Memory B cell (primary cell): ENCODE measurements around the gene CHRND.

ENCODE experiments used
- ATAC-seq: fragments of 150-1000 bp; cut with Tn5 transposase; 2 replicates; pipeline ENCODE4 v1.10.0; 2021; ENCODE audit warnings: low read depth, mild to moderate bottlenecking, moderate library complexity
- DNase-seq, 2 donors: peaks; one replicate each; pipeline ENCODE4 v3.0.0; 2022; ENCODE audit warnings: low spot score in 2 of 2
- H3K27ac Mint-ChIP-seq: one replicate; pipeline ENCODE4 v1.8.0; 2022; ENCODE audit warnings: mild to moderate bottlenecking, moderate library complexity, mixed read lengths
- H3K27me3 Mint-ChIP-seq: one replicate; pipeline ENCODE4 v1.8.0; 2022; ENCODE audit warnings: mixed read lengths
- H3K36me3 Mint-ChIP-seq: one replicate; pipeline ENCODE4 v1.8.0; 2022; ENCODE audit warnings: mild to moderate bottlenecking, mixed read lengths
- H3K4me1 Mint-ChIP-seq: one replicate; pipeline ENCODE4 v1.8.0; 2022; ENCODE audit warnings: mixed read lengths
- H3K4me3 Mint-ChIP-seq: one replicate; pipeline ENCODE4 v1.8.0; 2022; ENCODE audit warnings: mild to moderate bottlenecking, moderate library complexity, mixed read lengths
- H3K9me3 Mint-ChIP-seq: one replicate; pipeline ENCODE4 v1.8.0; 2022; ENCODE audit warnings: mixed read lengths

CHRND gene

GRCh38 chr2:232543928-232544631 is 18.1 kb downstream of the CHRND start:
- Mint-ChIP-seq H3K9me3 (peaks cover 1% of the 10 kb centered on the region), H3K4me3 (no peak overlapping the region), H3K27me3 (peaks cover 1% of the 10 kb centered on the region), H3K4me1 (peaks cover 19% of the 10 kb centered on the region), H3K27ac (no peak overlapping the region), H3K36me3 (peaks cover 9% of the 10 kb centered on the region)
- ATAC-seq (no peak), DNase-seq (no peak)

GRCh38 chr2:232544674-232545073 is 18.7 kb downstream of the CHRND start:
- H3K4me1 Mint-ChIP-seq: peaks cover 20% of the 10 kb centered on the region
- peaks cover 1% of the 10 kb centered on the region for H3K9me3 Mint-ChIP-seq
- no peak for DNase-seq
- H3K36me3 Mint-ChIP-seq: peaks cover 9% of the 10 kb centered on the region
- no peak for ATAC-seq
- no peaks in the 10 kb centered on the region for H3K27me3 Mint-ChIP-seq
- H3K27ac Mint-ChIP-seq: no peak overlapping the region
- H3K4me3 Mint-ChIP-seq: no peak overlapping the region

- peaks cover 9% of the 10 kb centered on the region for H3K36me3 Mint-ChIP-seq
- DNase-seq: no peak
- no peak overlapping the region for H3K4me3 Mint-ChIP-seq
- ATAC-seq: no peak
- H3K9me3 Mint-ChIP-seq: peaks cover 1% of the 10 kb centered on the region
- peaks cover 19% of the 10 kb centered on the region for H3K4me1 Mint-ChIP-seq
- H3K27me3 Mint-ChIP-seq: no peaks in the 10 kb centered on the region
- H3K27ac Mint-ChIP-seq: no peak overlapping the region
Observed at GRCh38 chr2:232545511-232546375, 19.8 kb downstream of the CHRND start.

GRCh38 chr2:232547991-232548390 is 22.0 kb downstream of the CHRND start:
- H3K4me1 Mint-ChIP-seq: peaks cover 23% of the 10 kb centered on the region
- peaks cover 9% of the 10 kb centered on the region for H3K36me3 Mint-ChIP-seq
- ATAC-seq: no peak
- H3K27me3 Mint-ChIP-seq: no peaks in the 10 kb centered on the region
- H3K9me3 Mint-ChIP-seq: peaks cover 1% of the 10 kb centered on the region
- DNase-seq: no peak
- no peak overlapping the region for H3K27ac Mint-ChIP-seq
- no peak overlapping the region for H3K4me3 Mint-ChIP-seq

- Mint-ChIP-seq H3K4me3 (peak overlapping the region; percentile 100), H3K27me3 (no peaks in the 10 kb centered on the region), H3K4me1 (peaks cover 39% of the 10 kb centered on the region), H3K27ac (peak overlapping the region; percentile 97), H3K9me3 (peaks cover 1% of the 10 kb centered on the region), H3K36me3 (peaks cover 9% of the 10 kb centered on the region)
- ATAC-seq (no peak), DNase-seq (no peak)
Observed at GRCh38 chr2:232549655-232550353, 23.8 kb downstream of the CHRND start.

- DNase-seq: peak; percentile 87 to 90
- Mint-ChIP-seq H3K4me1 (peaks cover 42% of the 10 kb centered on the region), H3K27me3 (no peaks in the 10 kb centered on the region), H3K36me3 (peaks cover 11% of the 10 kb centered on the region), H3K4me3 (peak within 1 kb of the TSS; percentile 100), H3K9me3 (peaks cover 1% of the 10 kb centered on the region), H3K27ac (peak within 1 kb of the TSS; percentile 97)
- peak; percentile 86 for ATAC-seq
Observed at GRCh38 chr2:232550354-232551249, 24.6 kb downstream of the CHRND start, which contains the start of the genes EIF4E2 and TIGD1. Gene EIF4E2 (plus strand): TSS chr2:232550689. CDS start chr2:232550725, 36 bp downstream. Gene TIGD1 (minus strand): TSS chr2:232550557. CDS start chr2:232549882, 675 bp downstream.

- H3K36me3 Mint-ChIP-seq: peaks cover 14% of the 10 kb centered on the region
- H3K4me3 Mint-ChIP-seq: peak overlapping the region; percentile 100
- no peaks in the 10 kb centered on the region for H3K27me3 Mint-ChIP-seq
- ATAC-seq: no peak
- DNase-seq: no peak
- H3K27ac Mint-ChIP-seq: peak overlapping the region; percentile 97
- H3K4me1 Mint-ChIP-seq: peaks cover 45% of the 10 kb centered on the region
- peaks cover 1% of the 10 kb centered on the region for H3K9me3 Mint-ChIP-seq
Observed at GRCh38 chr2:232551250-232551638, 25.3 kb downstream of the CHRND start.

- peak overlapping the region; percentile 97 for H3K27ac Mint-ChIP-seq
- H3K4me1 Mint-ChIP-seq: peaks cover 43% of the 10 kb centered on the region
- no peaks in the 10 kb centered on the region for H3K27me3 Mint-ChIP-seq
- H3K9me3 Mint-ChIP-seq: peaks cover 1% of the 10 kb centered on the region
- ATAC-seq: no peak
- H3K4me3 Mint-ChIP-seq: peak overlapping the region; percentile 100
- H3K36me3 Mint-ChIP-seq: peaks cover 14% of the 10 kb centered on the region
- no peak for DNase-seq
Observed at GRCh38 chr2:232551776-232552175, 25.8 kb downstream of the CHRND start.

- Mint-ChIP-seq H3K4me1 (peaks cover 32% of the 10 kb centered on the region), H3K4me3 (no peak overlapping the region), H3K27ac (no peak overlapping the region)
Observed at GRCh38 chr2:232556426-232556825, 30.5 kb downstream of the CHRND start.

GRCh38 chr2:232562515-232563151 is 36.7 kb downstream of the CHRND start:
- Mint-ChIP-seq H3K36me3 (peaks cover 40% of the 10 kb centered on the region), H3K4me3 (no peak overlapping the region), H3K27me3 (no peaks in the 10 kb centered on the region), H3K9me3 (no peaks in the 10 kb centered on the region), H3K27ac (no peak overlapping the region), H3K4me1 (peaks cover 9% of the 10 kb centered on the region)
- ATAC-seq (peak; percentile 80), DNase-seq (no peak)

More at GRCh38 chr2:232556426-232556825, 30.5 kb downstream of the CHRND start:
- Mint-ChIP-seq H3K27me3 (no peaks in the 10 kb centered on the region), H3K9me3 (no peaks in the 10 kb centered on the region), H3K36me3 (peaks cover 36% of the 10 kb centered on the region)
- ATAC-seq: no peak
- no peak for DNase-seq

- Mint-ChIP-seq H3K27ac (no peak overlapping the region), H3K4me1 (peaks cover 9% of the 10 kb centered on the region), H3K9me3 (no peaks in the 10 kb centered on the region), H3K36me3 (peaks cover 43% of the 10 kb centered on the region), H3K27me3 (no peaks in the 10 kb centered on the region), H3K4me3 (no peak overlapping the region)
- no peak for ATAC-seq
- no peak for DNase-seq
Observed at GRCh38 chr2:232563580-232563979, 37.6 kb downstream of the CHRND start.

- ATAC-seq: no peak
- Mint-ChIP-seq H3K9me3 (no peaks in the 10 kb centered on the region), H3K27ac (no peak overlapping the region), H3K4me3 (no peak overlapping the region), H3K36me3 (peaks cover 43% of the 10 kb centered on the region), H3K27me3 (no peaks in the 10 kb centered on the region), H3K4me1 (peaks cover 3% of the 10 kb centered on the region)
- DNase-seq: no peak
Observed at GRCh38 chr2:232567721-232568120, 41.8 kb downstream of the CHRND start.

GRCh38 chr2:232568161-232568560 is 42.2 kb downstream of the CHRND start:
- Mint-ChIP-seq H3K4me3 (no peak overlapping the region), H3K27me3 (no peaks in the 10 kb centered on the region), H3K4me1 (no peaks in the 10 kb centered on the region), H3K27ac (no peak overlapping the region), H3K36me3 (peaks cover 42% of the 10 kb centered on the region), H3K9me3 (no peaks in the 10 kb centered on the region)
- ATAC-seq: no peak
- DNase-seq: no peak
